PC-9 (cell line): Measurements from ENCODE around the gene SLC36A3. TPM values are rescaled to one million over a fixed set of nuclear protein-coding genes. Genes with fewer than 3 reads are reported as not detected.

ENCODE experiments used
- BruUV-seq: library from RNA; stranded (reverse); fragments of 400-500 nt; replicated peaks from 2 replicates; lab custom pipeline; 2021; lab: Mats Ljungman, UMichigan
- CTCF ChIA-PET: fragments of 300-600 bp; sonication (Branson Sonifier 250); formaldehyde crosslinking; loops from one replicate; lab custom pipeline; 2022; ENCODE audit warnings: antibody characterized with exemption; lab: Charles Lee
- POLR2A ChIA-PET: fragments of 300-600 bp; sonication (Branson Sonifier 250); formaldehyde crosslinking; loops from one replicate; lab custom pipeline; 2022; ENCODE audit warnings: antibody characterized with exemption; ENCODE audit not compliant: unreplicated experiment; lab: Charles Lee
- DNase-seq, 2 experiments: peaks; one replicate each; pipeline versions ENCODE4 v3.0.0 to v3.0.0-alpha.2; 2015 to 2022; ENCODE audit warnings: mixed read lengths in 1 of 2
- H2AFZ ChIP-seq: fragments of 200-600 bp; sonication (generic); 2 replicates; pipeline ENCODE4 v1.8.1; 2017; ENCODE audit warnings: antibody characterized with exemption
- H3F3A ChIP-seq: fragments of 200-600 bp; sonication (generic); 2 replicates; pipeline ENCODE4 v1.8.1; 2017; ENCODE audit warnings: antibody characterized with exemption, mild to moderate bottlenecking, low read depth; ENCODE audit not compliant: insufficient read depth
- H3K27ac ChIP-seq: fragments of 200-600 bp; sonication (generic); 2 replicates; pipeline ENCODE4 v1.6.1; 2016; ENCODE audit warnings: mixed run types
- H3K27me3 ChIP-seq: fragments of 200-600 bp; sonication (generic); 2 replicates; pipeline ENCODE4 v1.6.1; 2016; ENCODE audit warnings: low read depth, mixed run types; ENCODE audit not compliant: insufficient read depth
- H3K36me3 ChIP-seq: fragments of 200-600 bp; sonication (generic); 2 replicates; pipeline ENCODE4 v1.6.1; 2016; ENCODE audit warnings: low read depth, mixed run types
- H3K4me1 ChIP-seq: fragments of 200-600 bp; sonication (generic); replicated peaks from 2 replicates; pipeline ENCODE4 v1.6.1; 2016; ENCODE audit warnings: mixed run types; ENCODE audit not compliant: insufficient read depth
- H3K4me2 ChIP-seq: fragments of 200-600 bp; sonication (generic); 2 replicates; pipeline ENCODE4 v1.6.1; 2017; ENCODE audit warnings: mixed run types
- H3K4me3 ChIP-seq: fragments of 200-600 bp; sonication (generic); 2 replicates; pipeline ENCODE4 v1.6.1; 2016; ENCODE audit warnings: mixed run types
- H3K79me2 ChIP-seq: fragments of 200-600 bp; sonication (generic); 2 replicates; pipeline ENCODE4 v1.6.1; 2017; ENCODE audit warnings: low read depth, mixed run types
- H3K9me2 ChIP-seq: fragments of 200-600 bp; sonication (generic); 2 replicates; pipeline ENCODE4 v1.8.1; 2017; ENCODE audit warnings: mild to moderate bottlenecking; ENCODE audit not compliant: insufficient read depth
- H3K9me3 ChIP-seq: fragments of 200-600 bp; sonication (generic); 2 replicates; pipeline ENCODE4 v1.8.1; 2016; ENCODE audit warnings: low read depth; ENCODE audit not compliant: insufficient read depth
- H4K20me1 ChIP-seq: fragments of 200-600 bp; sonication (generic); 2 replicates; pipeline ENCODE4 v1.8.1; 2017; ENCODE audit not compliant: insufficient read depth
- EZH2 ChIP-seq: fragments of 200-600 bp; sonication (generic); IDR thresholded peaks from 2 replicates; pipeline ENCODE4 v1.8.0; 2017; ENCODE audit warnings: antibody characterized with exemption, low read depth
- intact Hi-C: fragments of 100-400 bp; cut with micrococcal nuclease; formaldehyde crosslinking; loops from one replicate; pipeline ENCODE4 v1.10.0; 2022; ENCODE audit not compliant: unreplicated experiment
- total RNA-seq: library from RNA; stranded (reverse); gene quantifications from 2 replicates; pipeline ENCODE4 v1.2.3, GENCODE V29; 2021
- TF ChIP-seq, protein P1 (sequence below): fragments of 200-600 bp; sonication (generic); conservative IDR thresholded peaks from 2 replicates; pipeline ENCODE4 v1.6.1; 2017; ENCODE audit warnings: mixed run types, antibody characterized with exemption, mild to moderate bottlenecking, moderate library complexity

Gene SLC36A3
- total RNA-seq, 1 experiment from 2014 or later = not detected

GRCh38 chr5:151347369-151347768 is 43.8 kb upstream of the SLC36A3 start, which contains the start of gene SLC36A2:
Gene SLC36A2, minus strand, starts transcription at chr5:151347559. Its CDS starts 99 bp downstream, at chr5:151347460.
- POLR2A ChIA-PET = no interaction called here
- H3K4me2 ChIP-seq = no peak within 1 kb of the TSS
- peaks cover 49% of the 10 kb centered on the region for H3K27me3 ChIP-seq
- no peaks in the 10 kb centered on the region for H3K36me3 ChIP-seq
- no peaks in the 10 kb centered on the region for H3K4me1 ChIP-seq
- intact Hi-C loops = no loop called here
- no peak for DNase-seq
- H2AFZ ChIP-seq = no peak within 1 kb of the TSS
- H3K9me2 ChIP-seq = no peaks in the 10 kb centered on the region
- CTCF ChIA-PET = no interaction called here
- H4K20me1 ChIP-seq = no peaks in the 10 kb centered on the region
- H3K9me3 ChIP-seq = no peaks in the 10 kb centered on the region
- no peak for TF ChIP-seq EZH2
- TF ChIP-seq, protein P1, sequence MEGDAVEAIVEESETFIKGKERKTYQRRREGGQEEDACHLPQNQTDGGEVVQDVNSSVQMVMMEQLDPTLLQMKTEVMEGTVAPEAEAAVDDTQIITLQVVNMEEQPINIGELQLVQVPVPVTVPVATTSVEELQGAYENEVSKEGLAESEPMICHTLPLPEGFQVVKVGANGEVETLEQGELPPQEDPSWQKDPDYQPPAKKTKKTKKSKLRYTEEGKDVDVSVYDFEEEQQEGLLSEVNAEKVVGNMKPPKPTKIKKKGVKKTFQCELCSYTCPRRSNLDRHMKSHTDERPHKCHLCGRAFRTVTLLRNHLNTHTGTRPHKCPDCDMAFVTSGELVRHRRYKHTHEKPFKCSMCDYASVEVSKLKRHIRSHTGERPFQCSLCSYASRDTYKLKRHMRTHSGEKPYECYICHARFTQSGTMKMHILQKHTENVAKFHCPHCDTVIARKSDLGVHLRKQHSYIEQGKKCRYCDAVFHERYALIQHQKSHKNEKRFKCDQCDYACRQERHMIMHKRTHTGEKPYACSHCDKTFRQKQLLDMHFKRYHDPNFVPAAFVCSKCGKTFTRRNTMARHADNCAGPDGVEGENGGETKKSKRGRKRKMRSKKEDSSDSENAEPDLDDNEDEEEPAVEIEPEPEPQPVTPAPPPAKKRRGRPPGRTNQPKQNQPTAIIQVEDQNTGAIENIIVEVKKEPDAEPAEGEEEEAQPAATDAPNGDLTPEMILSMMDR = no peak
- H3K4me3 ChIP-seq = no peak within 1 kb of the TSS
- BruUV-seq = no TSS peak
- H3F3A ChIP-seq = no peaks in the 10 kb centered on the region
- H3K27ac ChIP-seq = no peak within 1 kb of the TSS
- no peaks in the 10 kb centered on the region for H3K79me2 ChIP-seq

DNA sequence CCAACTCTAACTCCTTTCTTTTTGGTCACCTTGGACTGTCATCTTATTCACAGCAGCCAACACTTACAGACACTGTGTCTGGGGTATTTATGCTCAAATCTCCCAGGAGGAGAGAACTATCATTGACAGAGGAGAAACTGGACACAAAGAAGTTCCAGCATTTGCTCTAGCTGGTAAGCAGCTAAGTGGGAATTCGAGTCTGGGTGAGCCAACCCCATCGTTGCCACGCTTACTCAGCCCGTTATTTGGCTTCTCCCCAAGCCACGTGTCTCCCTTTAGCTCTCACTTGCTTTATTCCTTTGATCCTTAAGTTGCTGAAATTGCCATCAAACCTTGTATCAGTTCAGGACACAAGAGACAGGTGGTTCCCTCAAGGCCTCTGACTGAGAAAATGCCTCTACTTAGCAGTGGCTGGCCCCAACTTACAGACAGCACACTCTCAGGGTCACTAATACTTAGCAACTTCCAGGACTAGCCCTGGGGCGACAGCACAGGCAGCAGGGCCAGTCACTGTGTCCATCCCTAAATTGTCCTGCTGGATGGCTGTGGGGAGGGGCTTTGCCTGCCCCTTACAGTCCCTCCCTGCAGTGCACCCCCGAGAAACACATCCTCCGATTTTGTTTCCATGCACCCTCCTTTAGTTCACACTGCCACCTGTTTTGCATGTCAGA is 42.4 kb upstream of the SLC36A3 start:
- Histone ChIP-seq H3K9me3 (no peaks in the 10 kb centered on the region), H2AFZ (no peak overlapping the region), H3K4me1 (no peaks in the 10 kb centered on the region), H3K27ac (no peak overlapping the region), H3K9me2 (no peaks in the 10 kb centered on the region), H3K4me3 (no peak overlapping the region), H3K27me3 (peaks cover 63% of the 10 kb centered on the region), H3K79me2 (no peaks in the 10 kb centered on the region), H3K4me2 (no peak overlapping the region), H3K36me3 (no peaks in the 10 kb centered on the region), H3F3A (no peaks in the 10 kb centered on the region), H4K20me1 (no peaks in the 10 kb centered on the region)
- POLR2A ChIA-PET = no interaction called here
- CTCF ChIA-PET = no interaction called here
- intact Hi-C loops = no loop called here
- no peak for DNase-seq
- TF ChIP-seq, protein P1 = no peak
- TF ChIP-seq EZH2 = no peak
- BruUV-seq = no TSS peak

- Histone ChIP-seq H3K36me3 (no peaks in the 10 kb centered on the region), H3K27ac (no peak overlapping the region), H3K4me3 (no peak overlapping the region), H3F3A (no peaks in the 10 kb centered on the region), H3K9me3 (no peaks in the 10 kb centered on the region), H2AFZ (no peak overlapping the region), H3K9me2 (no peaks in the 10 kb centered on the region), H3K27me3 (peaks cover 69% of the 10 kb centered on the region), H3K79me2 (no peaks in the 10 kb centered on the region), H4K20me1 (no peaks in the 10 kb centered on the region), H3K4me1 (no peaks in the 10 kb centered on the region), H3K4me2 (no peak overlapping the region)
- POLR2A ChIA-PET = no interaction called here
- BruUV-seq = no TSS peak
- no peak for DNase-seq
- no peak for TF ChIP-seq EZH2
- TF ChIP-seq, protein P1 = no peak
- intact Hi-C loops = no loop called here
- CTCF ChIA-PET = no interaction called here
These were observed 41.7 kb upstream of the SLC36A3 start for GRCh38 chr5:151345187-151345807.
